Gastrocnemius medialis (tissue), 4 donors: ENCODE measurements around the gene SV2B. TPM values are rescaled to one million over a fixed set of nuclear protein-coding genes. Genes with fewer than 3 reads are reported as not detected.

Experiments used
- ATAC-seq, 2 donors: fragments of 150-250 bp; one replicate each; pipeline ENCODE4 v1.9.1; 2016
- DNase-seq, 2 donors: peaks; one replicate each; pipeline ENCODE4 v3.0.0-alpha.2; 2019
- H3K27ac ChIP-seq, 4 donors: fragments of 200-600 bp; sonication (generic); 1 replicate in 1 of 4; 2 replicates in 3 of 4; pipeline ENCODE4 v1.5.1; 2016 to 2018; ENCODE audit warnings: mild to moderate bottlenecking in 2 of 4, moderate library complexity in 1 of 4
- H3K27me3 ChIP-seq, 3 donors: fragments of 200-600 bp; sonication (generic) in 2 of 3; 1 replicate in 1 of 3; 2 replicates in 2 of 3; pipeline versions ENCODE4 v1.5.1 to v1.6.0; 2016 to 2019; ENCODE audit warnings: mild to moderate bottlenecking in 1 of 3, moderate library complexity in 1 of 3
- H3K36me3 ChIP-seq, 2 donors: fragments of 200-600 bp; sonication (generic) in 1 of 2; one replicate each; pipeline ENCODE4 v1.5.1; 2017 to 2018
- H3K4me1 ChIP-seq, 2 donors: fragments of 200-600 bp; sonication (generic) in 1 of 2; one replicate each; pipeline ENCODE4 v1.5.1; 2016 to 2017; ENCODE audit warnings: mild to moderate bottlenecking in 2 of 2
- H3K4me3 ChIP-seq, 4 donors: fragments of 200-600 bp; sonication (generic) in 3 of 4; 1 replicate in 1 of 4; 2 replicates in 3 of 4; pipeline ENCODE4 v1.5.1; 2016 to 2019; ENCODE audit warnings: mild to moderate bottlenecking in 2 of 4
- H3K9me3 ChIP-seq, 3 donors: fragments of 200-600 bp; sonication (generic) in 2 of 3; 1 replicate in 1 of 3; 2 replicates in 2 of 3; pipeline ENCODE4 v1.5.1; 2016 to 2019
- POLR2A ChIP-seq, 2 donors: fragments of 450-650 bp; IDR thresholded peaks; one replicate each; pipeline ENCODE4 v1.6.1; 2017; ENCODE audit warnings: antibody characterized with exemption in 2 of 2, mild to moderate bottlenecking in 2 of 2, moderate library complexity in 2 of 2
- in situ Hi-C, 4 donors: fragments of 200-750 bp; cut with MboI; loops; one replicate each; pipeline versions ENCODE4 v1.15.0 to v1.8.0; 2017; ENCODE audit warnings: low sequenced_read_pairs in 4 of 4
- intact Hi-C: fragments of 100-400 bp; cut with DNase I; formaldehyde crosslinking; loops from one replicate; pipeline ENCODE4 v1.15.1; 2023; ENCODE audit warnings: low total_unique reads
- total RNA-seq, 4 donors: library from RNA; depleted of rRNA; stranded (reverse); fragments of >200 nt; gene quantifications; one replicate each; pipeline versions ENCODE4 v1.1.0 to v1.2.3, GENCODE V29; 2016
- TF ChIP-seq, protein P1 (sequence below), 5 experiments: fragments of 450-650 bp in 3 of 5; fragments of 200-600 bp in 2 of 5; sonication (generic) in 2 of 5; IDR thresholded peaks in 4 of 5; conservative IDR thresholded peaks in 1 of 5; 1 replicate in 4 of 5; 2 replicates in 1 of 5; pipeline ENCODE4 v1.5.1; 2016 to 2019; ENCODE audit warnings: antibody characterized with exemption in 5 of 5, mild to moderate bottlenecking in 3 of 5, moderate library complexity in 3 of 5

SV2B gene
- total RNA-seq, 4 donors from 2014 or later, result 0.36 to 0.89 (median 0.67) TPM

DNA sequence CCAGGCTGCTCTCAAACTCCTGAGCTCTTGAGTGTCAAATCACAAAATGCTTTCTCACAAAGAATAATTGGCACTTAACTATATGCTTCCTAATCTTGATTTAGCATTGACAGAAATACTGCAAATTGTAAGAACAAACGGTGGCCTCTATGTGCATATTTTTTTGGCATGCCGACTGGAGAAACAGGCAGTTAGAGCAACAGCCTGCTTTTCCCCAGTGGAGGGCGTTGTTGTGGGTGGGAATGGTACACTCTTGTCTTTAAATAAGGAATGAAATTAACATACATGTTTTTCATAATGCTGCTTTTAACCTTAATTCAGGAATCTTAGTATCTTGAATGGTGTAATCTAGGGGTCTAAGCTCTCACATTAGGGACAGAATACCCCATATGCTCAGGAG, 31.1 kb upstream of the SV2B start:
- intact Hi-C loops (no loop called here), in situ Hi-C loops (no loop called here)

DNA sequence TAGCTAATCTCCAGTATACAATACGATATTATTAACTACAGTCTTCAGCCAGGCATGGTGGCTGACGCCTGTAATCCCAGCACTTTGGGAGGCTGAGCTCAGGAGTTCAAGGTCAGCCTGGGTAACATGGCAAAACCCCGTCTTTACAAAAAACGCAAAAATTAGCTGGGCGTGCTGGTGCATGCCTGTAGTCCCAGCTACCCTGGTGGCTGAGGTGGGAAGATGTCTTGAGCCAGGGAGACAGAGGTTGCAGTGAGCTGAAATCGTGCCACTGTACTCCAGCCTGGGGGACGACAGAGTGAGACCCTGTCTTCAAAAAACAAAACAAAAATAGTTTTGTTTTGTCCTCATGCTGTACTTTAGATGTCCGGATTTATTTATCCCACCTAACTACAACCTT, 29.2 kb upstream of the SV2B start:
- peaks cover 0 to 7% (median 0%) of the 10 kb centered on the region in 3 donors for H3K27me3 ChIP-seq
- H3K4me1 ChIP-seq, result no peaks in the 10 kb centered on the region
- H3K27ac ChIP-seq, result no peak overlapping the region
- intact Hi-C loops, result no loop called here
- in situ Hi-C loops, result no loop called here
- no peak overlapping the region for H3K4me3 ChIP-seq
- ATAC-seq (no peak), DNase-seq (no peak)
- no peaks in the 10 kb centered on the region for H3K9me3 ChIP-seq
- no peaks in the 10 kb centered on the region for H3K36me3 ChIP-seq
- TF ChIP-seq, protein P1, sequence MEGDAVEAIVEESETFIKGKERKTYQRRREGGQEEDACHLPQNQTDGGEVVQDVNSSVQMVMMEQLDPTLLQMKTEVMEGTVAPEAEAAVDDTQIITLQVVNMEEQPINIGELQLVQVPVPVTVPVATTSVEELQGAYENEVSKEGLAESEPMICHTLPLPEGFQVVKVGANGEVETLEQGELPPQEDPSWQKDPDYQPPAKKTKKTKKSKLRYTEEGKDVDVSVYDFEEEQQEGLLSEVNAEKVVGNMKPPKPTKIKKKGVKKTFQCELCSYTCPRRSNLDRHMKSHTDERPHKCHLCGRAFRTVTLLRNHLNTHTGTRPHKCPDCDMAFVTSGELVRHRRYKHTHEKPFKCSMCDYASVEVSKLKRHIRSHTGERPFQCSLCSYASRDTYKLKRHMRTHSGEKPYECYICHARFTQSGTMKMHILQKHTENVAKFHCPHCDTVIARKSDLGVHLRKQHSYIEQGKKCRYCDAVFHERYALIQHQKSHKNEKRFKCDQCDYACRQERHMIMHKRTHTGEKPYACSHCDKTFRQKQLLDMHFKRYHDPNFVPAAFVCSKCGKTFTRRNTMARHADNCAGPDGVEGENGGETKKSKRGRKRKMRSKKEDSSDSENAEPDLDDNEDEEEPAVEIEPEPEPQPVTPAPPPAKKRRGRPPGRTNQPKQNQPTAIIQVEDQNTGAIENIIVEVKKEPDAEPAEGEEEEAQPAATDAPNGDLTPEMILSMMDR (IDR thresholded peaks at IDR 0.05 in 4 of 5, conservative IDR thresholded peaks at IDR 0.05 in 1 of 5), result no peak
- TF ChIP-seq POLR2A (IDR thresholded peaks at IDR 0.05), result no peak

More for the DNA sequence above, 31.1 kb upstream of the SV2B start:
- no peak for ATAC-seq
- DNase-seq, result no peak
- TF ChIP-seq, protein P1 (IDR thresholded peaks at IDR 0.05 in 4 of 5, conservative IDR thresholded peaks at IDR 0.05 in 1 of 5), result no peak
- TF ChIP-seq POLR2A (IDR thresholded peaks at IDR 0.05), result no peak
- Histone ChIP-seq H3K27me3 (peaks cover 0 to 7% (median 0%) of the 10 kb centered on the region in 3 donors), H3K9me3 (no peaks in the 10 kb centered on the region), H3K4me3 (no peak overlapping the region), H3K27ac (no peak overlapping the region), H3K4me1 (no peaks in the 10 kb centered on the region), H3K36me3 (no peaks in the 10 kb centered on the region)

DNA sequence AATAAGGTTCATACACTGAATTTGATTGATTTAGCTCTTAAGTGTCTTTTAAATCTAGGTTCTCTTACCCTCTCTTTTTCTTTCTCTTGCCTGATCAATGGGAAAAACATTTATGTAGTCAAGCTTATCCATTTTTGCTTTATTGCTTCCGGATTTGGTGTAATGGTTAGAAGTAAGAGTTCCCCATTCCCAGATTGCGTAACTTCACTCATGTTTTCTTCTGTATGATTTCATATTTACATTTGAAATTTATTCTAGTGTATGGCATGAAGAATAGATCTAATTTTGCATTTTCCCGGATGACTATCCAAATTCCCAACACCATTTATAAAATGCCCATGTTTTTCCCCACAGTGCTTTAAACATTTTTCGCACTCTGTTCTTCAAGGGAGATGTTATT, 27.9 kb upstream of the SV2B start:
- ATAC-seq (no peak), DNase-seq (no peak)
- no peaks in the 10 kb centered on the region for H3K9me3 ChIP-seq
- H3K27me3 ChIP-seq, result peaks cover 0 to 7% (median 0%) of the 10 kb centered on the region in 3 donors
- no peak overlapping the region for H3K4me3 ChIP-seq
- H3K27ac ChIP-seq, result no peak overlapping the region
- in situ Hi-C loops, result no loop called here
- intact Hi-C loops, result no loop called here
- no peaks in the 10 kb centered on the region for H3K36me3 ChIP-seq
- TF ChIP-seq POLR2A (IDR thresholded peaks at IDR 0.05), result no peak
- TF ChIP-seq, protein P1 (IDR thresholded peaks at IDR 0.05 in 4 of 5, conservative IDR thresholded peaks at IDR 0.05 in 1 of 5), result no peak
- no peaks in the 10 kb centered on the region for H3K4me1 ChIP-seq

DNA sequence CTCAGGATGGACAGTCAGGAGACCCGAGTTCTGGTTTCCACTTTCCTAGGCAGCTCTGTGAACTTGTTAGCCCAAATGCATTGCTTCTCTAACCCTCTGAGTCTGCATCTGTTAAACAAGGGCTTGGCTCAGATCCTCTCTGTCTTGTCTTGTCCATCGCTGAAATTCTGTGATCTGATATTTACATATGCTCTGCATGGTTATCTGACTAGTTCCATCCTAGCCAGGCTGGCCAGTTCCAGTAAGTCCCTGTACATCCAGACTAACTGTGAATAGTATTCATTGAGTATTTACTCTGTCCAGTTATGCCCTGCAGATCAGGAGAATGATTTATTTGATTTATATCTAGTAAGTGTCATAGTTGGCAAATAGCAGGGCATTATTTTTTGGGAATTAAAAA, 27.0 kb upstream of the SV2B start:
- Histone ChIP-seq H3K4me3 (no peak overlapping the region), H3K27ac (no peak overlapping the region), H3K27me3 (peaks cover 0 to 7% (median 0%) of the 10 kb centered on the region in 3 donors), H3K36me3 (no peaks in the 10 kb centered on the region), H3K4me1 (no peaks in the 10 kb centered on the region), H3K9me3 (no peaks in the 10 kb centered on the region)
- intact Hi-C loops (no loop called here), in situ Hi-C loops (no loop called here)
- TF ChIP-seq, protein P1 (IDR thresholded peaks at IDR 0.05 in 4 of 5, conservative IDR thresholded peaks at IDR 0.05 in 1 of 5), result no peak
- no peak for TF ChIP-seq POLR2A (IDR thresholded peaks at IDR 0.05)
- ATAC-seq (no peak), DNase-seq (no peak)

DNA sequence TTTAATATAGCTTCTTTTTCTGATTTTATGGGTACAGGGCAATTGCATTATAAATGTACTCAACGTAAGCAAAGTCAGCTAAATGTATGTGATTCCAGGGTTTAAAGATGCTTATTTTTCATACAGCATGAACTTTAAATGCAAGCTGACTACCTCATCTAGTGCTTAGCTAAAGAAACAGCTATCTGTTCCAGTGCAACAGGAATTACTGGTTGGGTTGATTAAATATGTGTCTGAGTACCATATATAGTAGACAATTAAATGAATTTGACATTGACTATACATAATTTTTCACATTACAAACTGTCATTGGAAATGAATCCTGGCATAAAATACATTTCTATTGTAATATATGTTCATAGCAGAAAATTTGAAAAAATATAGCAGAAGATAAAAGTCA, 26.3 kb upstream of the SV2B start:
- Histone ChIP-seq H3K9me3 (no peaks in the 10 kb centered on the region), H3K27ac (no peak overlapping the region), H3K36me3 (no peaks in the 10 kb centered on the region), H3K4me1 (no peaks in the 10 kb centered on the region), H3K4me3 (no peak overlapping the region), H3K27me3 (peaks cover 0 to 7% (median 0%) of the 10 kb centered on the region in 3 donors)
- in situ Hi-C loops (no loop called here), intact Hi-C loops (no loop called here)
- TF ChIP-seq, protein P1 (IDR thresholded peaks at IDR 0.05 in 4 of 5, conservative IDR thresholded peaks at IDR 0.05 in 1 of 5), result no peak
- TF ChIP-seq POLR2A (IDR thresholded peaks at IDR 0.05), result no peak
- ATAC-seq (no peak), DNase-seq (no peak)
